NCI-H1436 treated with DMSO at 0.1 percent for 48 hours (cell line): ENCODE data around the gene TMPRSS12.
A peak's percentile ranks its signal among the peaks of the same experiment; 100 is the strongest.
"Not testable (repeated sequence)": the region's sequence is repeated elsewhere in the genome, so short reads cannot be mapped to it uniquely, and the experiment has no call there.

ENCODE experiments used
- DNase-seq: peaks from one replicate; lab custom pipeline; 2025; lab: John Stamatoyannopoulos, UW

Gene TMPRSS12

GRCh38 chr12:50859621-50860310 lies 17.0 kb downstream of the TMPRSS12 start:
- no peak for DNase-seq

GRCh38 chr12:50862316-50862715 lies 19.6 kb downstream of the TMPRSS12 start:
- no peak for DNase-seq

- DNase-seq: no peak
These were observed 22.5 kb downstream of the TMPRSS12 start for GRCh38 chr12:50865266-50865665.

DNA sequence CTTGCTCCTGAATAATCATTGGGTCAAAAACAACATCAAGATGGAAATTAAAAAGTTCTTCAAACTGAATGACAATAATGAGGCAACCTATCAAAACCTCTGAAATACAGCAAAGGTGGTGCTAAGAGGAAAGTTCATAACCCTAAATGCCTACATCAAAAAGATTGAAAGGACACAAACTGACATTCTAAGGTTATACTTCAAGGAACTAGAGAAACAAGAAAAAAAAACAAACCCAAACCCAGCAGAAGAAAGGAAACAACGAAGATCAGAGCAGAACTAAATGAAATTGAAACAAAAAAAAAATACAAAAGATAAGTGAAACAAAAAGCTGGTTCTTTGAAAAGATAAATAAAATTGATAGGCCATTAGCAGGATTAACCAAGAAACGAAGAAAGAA lies 26.2 kb downstream of the TMPRSS12 start:
- not testable (repeated sequence) for DNase-seq

GRCh38 chr12:50882563-50882962 lies 39.8 kb downstream of the TMPRSS12 start:
- no peak for DNase-seq

GRCh38 chr12:50887191-50887590 lies 44.5 kb downstream of the TMPRSS12 start:
- DNase-seq: no peak

GRCh38 chr12:50888666-50889065 lies 45.9 kb downstream of the TMPRSS12 start:
- DNase-seq: no peak

DNA sequence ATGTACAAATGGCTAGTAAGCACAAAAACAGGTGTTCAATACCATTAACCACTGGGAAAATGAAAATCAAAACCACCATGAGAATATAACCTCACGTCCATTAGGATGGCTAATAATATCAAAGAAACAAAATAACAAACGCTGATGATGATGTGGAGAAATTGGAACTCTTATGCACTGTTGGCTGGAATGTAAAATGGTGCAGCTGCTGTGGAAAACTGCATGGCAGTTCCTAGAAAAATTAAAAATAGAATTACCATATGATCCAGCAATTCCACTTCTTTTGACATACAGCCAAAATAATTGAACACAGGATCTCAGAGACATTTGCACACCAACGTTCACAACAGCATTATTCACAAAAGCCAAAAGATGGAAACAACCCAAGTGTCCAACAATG lies 51.5 kb downstream of the TMPRSS12 start:
- no peak for DNase-seq

GRCh38 chr12:50901685-50902113 lies 59.0 kb downstream of the TMPRSS12 start:
- DNase-seq: no peak

DNA sequence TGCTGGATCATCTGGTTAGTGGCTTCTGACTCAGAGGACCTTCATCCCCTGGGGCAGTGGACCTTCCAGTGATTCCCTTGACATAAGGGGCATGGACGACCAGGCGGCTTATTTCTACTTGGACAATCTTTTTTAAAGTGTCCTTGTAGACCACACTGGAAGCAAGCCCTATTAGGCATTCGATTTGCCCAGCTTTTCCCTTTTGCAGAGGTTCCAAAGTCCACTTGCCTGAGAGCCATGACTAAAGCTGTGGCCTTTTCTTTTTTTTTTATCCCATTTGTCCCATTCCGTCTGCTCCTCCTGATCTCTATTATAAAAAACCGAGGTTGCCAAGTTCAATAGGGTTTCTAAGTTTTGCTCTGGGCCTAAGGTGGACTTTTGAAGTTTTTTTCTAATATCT lies 65.8 kb downstream of the TMPRSS12 start:
- DNase-seq: not testable (repeated sequence)

DNA sequence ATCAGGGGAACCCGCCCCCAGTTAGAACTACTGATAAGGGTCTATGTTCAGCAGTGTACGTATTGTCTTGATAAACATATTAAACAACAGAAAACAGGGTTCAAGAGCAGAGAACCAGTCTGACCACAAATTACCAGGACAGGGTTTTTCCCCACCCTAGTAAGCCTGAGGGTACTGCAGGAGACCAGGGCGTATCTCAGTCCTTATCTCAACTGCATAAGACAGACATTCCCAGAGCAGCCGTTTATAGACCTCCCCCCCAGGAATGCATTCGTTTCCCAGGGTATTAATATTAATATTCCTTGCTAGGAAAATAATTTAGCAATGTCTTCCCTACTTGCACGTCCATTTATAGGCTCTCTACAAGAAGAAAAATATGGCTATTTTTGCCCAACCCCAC lies 69.6 kb downstream of the TMPRSS12 start:
- not testable (repeated sequence) for DNase-seq

- DNase-seq: no peak
These were observed 70.5 kb downstream of the TMPRSS12 start for GRCh38 chr12:50913224-50913623.

- no peak for DNase-seq
These were observed 72.3 kb downstream of the TMPRSS12 start for GRCh38 chr12:50914872-50915484.

GRCh38 chr12:50916292-50916691 lies 73.6 kb downstream of the TMPRSS12 start:
- DNase-seq: no peak

- no peak for DNase-seq
These were observed 76.0 kb downstream of the TMPRSS12 start for GRCh38 chr12:50918584-50919316.

- DNase-seq: no peak
These were observed 80.1 kb downstream of the TMPRSS12 start for GRCh38 chr12:50922820-50923219.

GRCh38 chr12:50923361-50924130 lies 80.8 kb downstream of the TMPRSS12 start:
- no peak for DNase-seq

GRCh38 chr12:50924131-50924438 lies 81.4 kb downstream of the TMPRSS12 start:
- DNase-seq: no peak

GRCh38 chr12:50924439-50925341 lies 82.0 kb downstream of the TMPRSS12 start:
- peak; percentile 76 for DNase-seq

DNA sequence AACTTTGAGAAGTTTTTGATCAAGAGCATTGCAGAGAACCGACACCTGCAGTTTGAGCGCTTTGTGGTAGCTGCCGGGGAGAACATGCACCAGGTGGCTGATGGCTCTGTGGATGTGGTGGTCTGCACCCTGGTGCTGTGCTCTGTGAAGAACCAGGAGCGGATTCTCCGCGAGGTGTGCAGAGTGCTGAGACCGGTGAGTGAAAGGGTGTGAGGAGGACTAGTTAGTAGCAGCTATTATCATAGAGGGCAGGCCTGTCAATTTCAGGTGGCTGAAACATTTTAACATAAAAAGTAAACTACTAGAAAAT lies 82.6 kb downstream of the TMPRSS12 start:
- no peak for DNase-seq

- no peak for DNase-seq
These were observed 83.2 kb downstream of the TMPRSS12 start for GRCh38 chr12:50925920-50926319.

DNA sequence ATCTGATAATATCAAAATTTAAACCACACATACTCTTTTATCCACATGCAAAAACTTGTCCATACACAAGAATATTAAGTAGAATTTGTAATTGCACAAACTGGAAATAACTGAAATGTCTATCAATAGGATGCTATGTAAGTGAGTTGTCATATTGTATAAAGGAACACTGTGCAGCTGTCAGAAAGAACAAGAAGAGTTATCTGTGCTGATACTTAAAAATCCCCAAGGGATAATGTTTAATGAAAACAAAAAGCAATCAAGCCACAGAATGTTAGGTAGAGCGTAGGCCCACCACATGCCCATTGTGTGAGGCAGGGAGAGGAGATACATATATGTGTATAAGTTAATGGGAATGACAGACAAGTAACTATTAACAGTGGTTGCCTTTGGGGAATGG lies 83.7 kb downstream of the TMPRSS12 start:
- no peak for DNase-seq
